SK-N-SH treated with all-trans-retinoic acid at 6 μM for 48 hours (cell line): Measurements from ENCODE around the gene HADHB.

Experiments
- ESRRG ChIP-seq: fragments of 250-450 bp; sonication (Bioruptor Pico); IDR thresholded peaks from 2 replicates; pipeline ENCODE4 v1.6.1; 2021; ENCODE audit warnings: mild to moderate bottlenecking
- ISL1 ChIP-seq: fragments of 250-450 bp; sonication (Bioruptor Pico); IDR thresholded peaks from 2 replicates; pipeline ENCODE4 v2.1.2; 2022; ENCODE audit warnings: mild to moderate bottlenecking, moderate library complexity
- POU6F1 ChIP-seq: fragments of 250-450 bp; sonication (Bioruptor Pico); IDR thresholded peaks from 2 replicates; pipeline ENCODE4 v1.8.0; 2021; ENCODE audit warnings: low read depth, mild to moderate bottlenecking, moderate library complexity, borderline replicate concordance
- PPARA ChIP-seq: fragments of 250-450 bp; sonication (Bioruptor Pico); IDR thresholded peaks from 2 replicates; pipeline ENCODE4 v1.5.0; 2020; ENCODE audit warnings: mild to moderate bottlenecking, borderline replicate concordance
- RARB ChIP-seq: fragments of 250-450 bp; sonication (Bioruptor Pico); IDR thresholded peaks from 2 replicates; pipeline ENCODE4 v1.8.0; 2021; ENCODE audit warnings: mild to moderate bottlenecking, moderate library complexity
- TOX ChIP-seq: fragments of 250-450 bp; sonication (Bioruptor Pico); IDR thresholded peaks from 2 replicates; pipeline ENCODE4 v1.8.0; 2021; ENCODE audit warnings: mild to moderate bottlenecking, moderate library complexity, borderline replicate concordance
- TSHZ2 ChIP-seq: fragments of 250-450 bp; sonication (Bioruptor Pico); IDR thresholded peaks from 2 replicates; pipeline ENCODE4 v1.5.0; 2020; ENCODE audit warnings: mild to moderate bottlenecking, moderate library complexity
- ZC3H10 ChIP-seq: fragments of 250-450 bp; sonication (Bioruptor Pico); IDR thresholded peaks from 2 replicates; pipeline ENCODE4 v1.5.1; 2021; ENCODE audit warnings: mild to moderate bottlenecking, moderate library complexity
- ZFP3 ChIP-seq: fragments of 250-450 bp; sonication (Bioruptor Pico); IDR thresholded peaks from 2 replicates; pipeline ENCODE4 v1.5.0; 2020; ENCODE audit warnings: mild to moderate bottlenecking, moderate library complexity
- ZNF565 ChIP-seq: fragments of 450-650 bp; formaldehyde crosslinking; conservative IDR thresholded peaks from 2 replicates; pipeline ENCODE4 v1.5.0; 2020; ENCODE audit warnings: low read depth, mild to moderate bottlenecking, moderate library complexity
- ZNF8 ChIP-seq: fragments of 450-650 bp; formaldehyde crosslinking; IDR thresholded peaks from 2 replicates; pipeline ENCODE4 v1.5.0; 2020; ENCODE audit warnings: mild to moderate bottlenecking, moderate library complexity
- TF ChIP-seq, protein P1 (sequence below): fragments of 250-450 bp; sonication (Bioruptor Pico); IDR thresholded peaks from 2 replicates; pipeline ENCODE4 v1.5.1; 2020; ENCODE audit warnings: low read depth, mild to moderate bottlenecking, moderate library complexity
- TF ChIP-seq, protein P2 (sequence below): fragments of 250-450 bp; sonication (Bioruptor Pico); IDR thresholded peaks from 2 replicates; pipeline ENCODE4 v1.8.0; 2020; ENCODE audit warnings: mild to moderate bottlenecking, moderate library complexity, borderline replicate concordance

DNA sequence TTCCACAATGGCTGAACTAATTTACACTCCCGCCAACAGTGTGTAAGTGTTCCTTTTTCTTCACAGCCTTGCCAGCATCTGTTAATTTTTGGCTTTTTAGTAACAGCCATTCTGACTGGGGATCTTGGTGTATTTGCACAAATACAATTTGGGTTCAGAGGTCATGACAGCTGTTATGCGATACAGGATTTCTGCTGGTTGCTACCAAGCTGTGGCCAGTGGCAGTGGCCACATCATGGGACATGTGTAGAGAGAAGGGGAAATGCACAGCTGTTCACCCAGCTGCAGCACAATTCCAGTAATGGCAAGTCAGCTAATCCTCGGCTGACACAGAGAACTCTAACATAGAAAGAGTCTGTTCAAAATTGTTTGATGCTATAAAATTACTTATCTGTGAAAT lies 80.2 kb downstream of the HADHB start:
- TF ChIP-seq, protein P1, sequence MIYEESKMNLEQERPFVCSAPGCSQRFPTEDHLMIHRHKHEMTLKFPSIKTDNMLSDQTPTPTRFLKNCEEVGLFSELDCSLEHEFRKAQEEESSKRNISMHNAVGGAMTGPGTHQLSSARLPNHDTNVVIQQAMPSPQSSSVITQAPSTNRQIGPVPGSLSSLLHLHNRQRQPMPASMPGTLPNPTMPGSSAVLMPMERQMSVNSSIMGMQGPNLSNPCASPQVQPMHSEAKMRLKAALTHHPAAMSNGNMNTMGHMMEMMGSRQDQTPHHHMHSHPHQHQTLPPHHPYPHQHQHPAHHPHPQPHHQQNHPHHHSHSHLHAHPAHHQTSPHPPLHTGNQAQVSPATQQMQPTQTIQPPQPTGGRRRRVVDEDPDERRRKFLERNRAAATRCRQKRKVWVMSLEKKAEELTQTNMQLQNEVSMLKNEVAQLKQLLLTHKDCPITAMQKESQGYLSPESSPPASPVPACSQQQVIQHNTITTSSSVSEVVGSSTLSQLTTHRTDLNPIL (CRISPR knock-in tag): no peak
- TF ChIP-seq ZNF8 (CRISPR knock-in tag) (no peak), ZFP3 (CRISPR knock-in tag) (no peak), ZNF565 (no peak), ISL1 (CRISPR knock-in tag) (no peak), TOX (no peak), TSHZ2 (CRISPR knock-in tag) (no peak), ZC3H10 (CRISPR knock-in tag) (no peak), PPARA (CRISPR knock-in tag) (no peak), POU6F1 (CRISPR knock-in tag) (no peak), ESRRG (CRISPR knock-in tag) (no peak), RARB (no peak)
- TF ChIP-seq, protein P2, sequence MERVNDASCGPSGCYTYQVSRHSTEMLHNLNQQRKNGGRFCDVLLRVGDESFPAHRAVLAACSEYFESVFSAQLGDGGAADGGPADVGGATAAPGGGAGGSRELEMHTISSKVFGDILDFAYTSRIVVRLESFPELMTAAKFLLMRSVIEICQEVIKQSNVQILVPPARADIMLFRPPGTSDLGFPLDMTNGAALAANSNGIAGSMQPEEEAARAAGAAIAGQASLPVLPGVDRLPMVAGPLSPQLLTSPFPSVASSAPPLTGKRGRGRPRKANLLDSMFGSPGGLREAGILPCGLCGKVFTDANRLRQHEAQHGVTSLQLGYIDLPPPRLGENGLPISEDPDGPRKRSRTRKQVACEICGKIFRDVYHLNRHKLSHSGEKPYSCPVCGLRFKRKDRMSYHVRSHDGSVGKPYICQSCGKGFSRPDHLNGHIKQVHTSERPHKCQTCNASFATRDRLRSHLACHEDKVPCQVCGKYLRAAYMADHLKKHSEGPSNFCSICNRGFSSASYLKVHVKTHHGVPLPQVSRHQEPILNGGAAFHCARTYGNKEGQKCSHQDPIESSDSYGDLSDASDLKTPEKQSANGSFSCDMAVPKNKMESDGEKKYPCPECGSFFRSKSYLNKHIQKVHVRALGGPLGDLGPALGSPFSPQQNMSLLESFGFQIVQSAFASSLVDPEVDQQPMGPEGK (CRISPR knock-in tag): no peak
